Endothelial cell of umbilical vein (primary cell): Measurements from ENCODE around the gene AMBP.

Source experiments
- CTCF ChIP-seq, 2 donors: IDR thresholded peaks; 1 replicate in 1 of 2; 2 replicates in 1 of 2; pipeline ENCODE4 v1.5.1; 2011; ENCODE audit warnings: low read length in 2 of 2, mild to moderate bottlenecking in 2 of 2, moderate library complexity in 2 of 2, control low read depth in 1 of 2, inconsistent platforms in 1 of 2, low read depth in 1 of 2; ENCODE audit not compliant: insufficient read depth in 1 of 2; ENCODE audit errors: extremely low read depth in 1 of 2
- EZH2 ChIP-seq: IDR thresholded peaks from 2 replicates; pipeline ENCODE4 v1.6.1; 2012; ENCODE audit warnings: borderline replicate concordance, low read depth, mild to moderate bottlenecking, moderate library complexity, low read length, inconsistent platforms; ENCODE audit not compliant: severe bottlenecking
- JUN ChIP-seq: IDR thresholded peaks from 2 replicates; pipeline ENCODE4 v1.6.1; 2011; ENCODE audit warnings: borderline replicate concordance, low read depth; ENCODE audit not compliant: insufficient read length, insufficient read depth
- MYC ChIP-seq: IDR thresholded peaks from one replicate; pipeline ENCODE4 v1.6.1; 2011; ENCODE audit warnings: mild to moderate bottlenecking, low read depth, low read length
- POLR2A ChIP-seq: IDR thresholded peaks from 2 replicates; pipeline ENCODE4 v1.6.1; 2012; ENCODE audit warnings: low read depth, mild to moderate bottlenecking, control low read depth, low read length
- POLR2AphosphoS5 ChIP-seq: IDR thresholded peaks from 2 replicates; pipeline ENCODE4 v1.6.1; 2012; ENCODE audit warnings: low read depth, mild to moderate bottlenecking, control low read depth, low read length, moderate library complexity; ENCODE audit not compliant: insufficient read depth

- no peak for TF ChIP-seq JUN
- TF ChIP-seq CTCF (IDR thresholded peaks at IDR 0.05; ENCODE audit: extremely low read depth in 1 of 2, insufficient read depth in 1 of 2, low read depth in 1 of 2, low read length in 2 of 2) = no peak
- no peak for TF ChIP-seq POLR2AphosphoS5
- no peak for TF ChIP-seq POLR2A
- no peak for TF ChIP-seq MYC
- TF ChIP-seq EZH2 = no peak
Observed at GRCh38 chr9:114034661-114035062, 43.4 kb downstream of the AMBP start.
